Common myeloid progenitor, CD34-positive (primary cell): ENCODE data around the gene KRABD2.
A peak's percentile ranks its signal among the peaks of the same experiment; 100 is the strongest.
"Not testable (repeated sequence)": the region's sequence is repeated elsewhere in the genome, so short reads cannot be mapped to it uniquely, and the experiment has no call there.

Source experiments
- CTCF ChIA-PET: fragments of 350-600 bp; sonication (Branson Sonifier 250); formaldehyde crosslinking; loops from one replicate; lab custom pipeline; 2021; ENCODE audit warnings: antibody characterized with exemption; lab: Charles Lee
- POLR2A ChIA-PET: fragments of 350-600 bp; sonication (Branson Sonifier 250); formaldehyde crosslinking; loops from one replicate; lab custom pipeline; 2021; ENCODE audit warnings: antibody characterized with exemption; lab: Charles Lee
- DNase-seq, 3 donors: peaks; one replicate each; pipeline versions ENCODE4 v3.0.0 to v3.0.0-alpha.2; 2013
- H3K27ac ChIP-seq, 2 experiments: 1 replicate in 1 of 2; 2 replicates in 1 of 2; pipeline ENCODE4 v1.7.0; 2013; ENCODE audit warnings: inconsistent platforms in 2 of 2, low read length in 2 of 2, mild to moderate bottlenecking in 2 of 2, low read depth in 1 of 2, moderate library complexity in 1 of 2; ENCODE audit not compliant: severe bottlenecking in 2 of 2, insufficient read depth in 1 of 2, poor library complexity in 1 of 2
- H3K27me3 ChIP-seq, 5 experiments: replicated peaks in 2 of 5; 1 replicate in 3 of 5; 2 replicates in 2 of 5; pipeline versions ENCODE4 v1.6.1 to v1.7.0; 2013; ENCODE audit warnings: low read length in 4 of 5, mild to moderate bottlenecking in 2 of 5, moderate library complexity in 2 of 5, inconsistent platforms in 1 of 5; ENCODE audit not compliant: insufficient read depth in 5 of 5, control insufficient read depth in 4 of 5
- H3K36me3 ChIP-seq, 4 experiments: 1 replicate in 2 of 4; 2 replicates in 2 of 4; pipeline versions ENCODE4 v1.6.1 to v1.7.0; 2013; ENCODE audit warnings: low read length in 3 of 4, control low read depth in 1 of 4, mild to moderate bottlenecking in 1 of 4; ENCODE audit not compliant: control insufficient read depth in 4 of 4, insufficient read depth in 4 of 4
- H3K4me1 ChIP-seq, 4 experiments: 1 replicate in 3 of 4; 2 replicates in 1 of 4; pipeline versions ENCODE4 v1.6.1 to v1.7.1; 2013; ENCODE audit warnings: low read length in 3 of 4, mild to moderate bottlenecking in 3 of 4, control low read depth in 1 of 4, inconsistent platforms in 1 of 4, moderate library complexity in 1 of 4; ENCODE audit not compliant: control insufficient read depth in 4 of 4, insufficient read depth in 4 of 4; ENCODE audit errors: control extremely low read depth in 1 of 4
- H3K4me3 ChIP-seq, 7 experiments: 1 replicate in 4 of 7; 2 replicates in 3 of 7; pipeline versions ENCODE4 v1.5.1 to v1.7.0; 2013; ENCODE audit warnings: mild to moderate bottlenecking in 7 of 7, low read length in 6 of 7, moderate library complexity in 6 of 7, inconsistent platforms in 2 of 7, low read depth in 2 of 7, control low read depth in 1 of 7; ENCODE audit not compliant: insufficient read depth in 4 of 7, control insufficient read depth in 1 of 7; ENCODE audit errors: extremely low read depth in 1 of 7
- H3K9me3 ChIP-seq, 5 experiments: 1 replicate in 4 of 5; 2 replicates in 1 of 5; pipeline versions ENCODE4 v1.6.1 to v1.7.1; 2013; ENCODE audit warnings: low read length in 4 of 5, mild to moderate bottlenecking in 2 of 5, inconsistent platforms in 1 of 5, low read depth in 1 of 5, moderate library complexity in 1 of 5; ENCODE audit not compliant: control insufficient read depth in 4 of 5, insufficient read depth in 2 of 5; ENCODE audit errors: control extremely low read depth in 1 of 5
- WGBS: methylation state at CpG from one replicate; pipeline ENCODE4 v1.1.5; 2013; ENCODE audit not compliant: insufficient coverage; 5-methylcytosine and 5-hydroxymethylcytosine counted together

KRABD2 gene

GRCh38 chr17:8384801-8385378 lies 8.4 kb upstream of the KRABD2 start:
- Histone ChIP-seq H3K4me3 (no peak overlapping the region), H3K36me3 (peaks cover 2 to 21% (median 13%) of the 10 kb centered on the region in 4 experiments), H3K27me3 (no peaks in the 10 kb centered on the region), H3K9me3 (no peaks in the 10 kb centered on the region), H3K27ac (no peak overlapping the region), H3K4me1 (peaks cover 8 to 34% (median 28%) of the 10 kb centered on the region in 4 experiments)
- DNase-seq = no peak
- WGBS = 94% methylated on average over 10 of the region's 12 CpGs
- ChIA-PET CTCF (interaction anchor here (1.2 kb wide), 1 partner anchor 24 kb away, joined by 3 read pairs; no protein-coding TSS in a partner anchor), POLR2A (no interaction called here)

DNA sequence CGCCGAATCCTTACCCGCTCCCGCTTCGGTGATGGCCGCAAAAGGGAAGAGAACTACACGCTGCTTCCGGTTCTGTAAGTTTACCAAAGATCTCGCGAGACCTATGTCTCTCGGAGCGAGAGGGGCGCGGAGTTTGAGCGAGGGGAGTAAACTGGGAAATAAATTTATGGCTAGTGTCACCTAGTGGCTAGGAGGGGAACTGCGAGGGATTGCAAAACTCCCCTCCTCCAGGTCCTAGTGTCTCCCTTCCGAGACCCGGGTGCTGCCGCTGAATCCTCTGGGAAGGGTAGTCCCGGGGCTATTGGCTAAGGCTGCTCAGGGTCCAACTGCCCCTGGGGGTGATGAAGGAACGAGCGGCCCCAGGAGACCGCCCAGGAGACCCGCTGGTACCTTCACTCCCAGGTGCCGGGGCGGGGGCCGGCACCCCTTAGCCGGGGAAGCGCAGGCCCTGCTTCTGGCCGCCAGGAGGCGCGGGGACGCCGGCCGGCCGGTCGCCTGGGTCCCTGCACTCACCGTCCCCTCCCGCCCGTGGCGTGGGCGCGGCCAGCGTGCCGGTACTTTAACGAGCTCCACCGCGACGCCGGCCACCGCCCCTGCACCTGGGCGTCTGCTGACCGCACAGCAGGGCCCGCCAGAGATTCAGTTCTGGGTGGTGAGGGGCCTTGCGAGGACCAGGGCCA lies 6.8 kb upstream of the KRABD2 start, which contains the start of gene RPL26:
TSS of gene RPL26 (minus strand) at position 51 of the 680 bp plus-strand sequence. CDS start 883 bp downstream, outside the sequence.
- peaks cover 8 to 37% (median 30%) of the 10 kb centered on the region in 4 experiments for H3K4me1 ChIP-seq
- CTCF ChIA-PET = interaction anchor here (0.5 to 2.6 kb wide), 17 partner anchors 9 to 363 kb away, joined by 3 to 10 read pairs (median 3); partner anchors contain the start of genes ODF4 and RNF222
- 0% methylated on average over 50 of the region's 55 CpGs for WGBS

GRCh38 chr17:8382880-8383142 lies 6.3 kb upstream of the KRABD2 start:
- 0% methylated on average over 15 of the region's 15 CpGs for WGBS
- ChIA-PET CTCF (interaction anchor here (0.8 to 2.6 kb wide), 3 partner anchors 9 to 191 kb away, joined by 3 to 10 read pairs (median 4); no protein-coding TSS in a partner anchor), POLR2A (interaction anchor here (1.7 kb wide), 1 partner anchor 23 kb away, joined by 5 read pairs; no protein-coding TSS in a partner anchor)
- Histone ChIP-seq H3K36me3 (peaks cover 7 to 41% (median 30%) of the 10 kb centered on the region in 4 experiments), H3K9me3 (no peaks in the 10 kb centered on the region), H3K4me1 (peaks cover 8 to 37% (median 30%) of the 10 kb centered on the region in 4 experiments), H3K27me3 (no peaks in the 10 kb centered on the region), H3K27ac (peak overlapping the region; percentile 81 to 91), H3K4me3 (peak overlapping the region; percentile 84 to 99 (median 94))
- no peak for DNase-seq

More for the DNA sequence above, 6.8 kb upstream of the KRABD2 start, which contains the start of gene RPL26:
- Histone ChIP-seq H3K36me3 (peaks cover 7 to 37% (median 28%) of the 10 kb centered on the region in 4 experiments), H3K9me3 (no peaks in the 10 kb centered on the region), H3K27ac (peak within 1 kb of the TSS; percentile 81 to 91), H3K27me3 (no peaks in the 10 kb centered on the region), H3K4me3 (peak within 1 kb of the TSS; percentile 84 to 99 (median 94))
- POLR2A ChIA-PET = interaction anchor here (0.5 to 1.7 kb wide), 9 partner anchors 23 to 453 kb away, joined by 3 to 8 read pairs (median 4); partner anchors contain the start of gene NDEL1
- DNase-seq = peak; percentile 98 to 99 (median 98)

DNA sequence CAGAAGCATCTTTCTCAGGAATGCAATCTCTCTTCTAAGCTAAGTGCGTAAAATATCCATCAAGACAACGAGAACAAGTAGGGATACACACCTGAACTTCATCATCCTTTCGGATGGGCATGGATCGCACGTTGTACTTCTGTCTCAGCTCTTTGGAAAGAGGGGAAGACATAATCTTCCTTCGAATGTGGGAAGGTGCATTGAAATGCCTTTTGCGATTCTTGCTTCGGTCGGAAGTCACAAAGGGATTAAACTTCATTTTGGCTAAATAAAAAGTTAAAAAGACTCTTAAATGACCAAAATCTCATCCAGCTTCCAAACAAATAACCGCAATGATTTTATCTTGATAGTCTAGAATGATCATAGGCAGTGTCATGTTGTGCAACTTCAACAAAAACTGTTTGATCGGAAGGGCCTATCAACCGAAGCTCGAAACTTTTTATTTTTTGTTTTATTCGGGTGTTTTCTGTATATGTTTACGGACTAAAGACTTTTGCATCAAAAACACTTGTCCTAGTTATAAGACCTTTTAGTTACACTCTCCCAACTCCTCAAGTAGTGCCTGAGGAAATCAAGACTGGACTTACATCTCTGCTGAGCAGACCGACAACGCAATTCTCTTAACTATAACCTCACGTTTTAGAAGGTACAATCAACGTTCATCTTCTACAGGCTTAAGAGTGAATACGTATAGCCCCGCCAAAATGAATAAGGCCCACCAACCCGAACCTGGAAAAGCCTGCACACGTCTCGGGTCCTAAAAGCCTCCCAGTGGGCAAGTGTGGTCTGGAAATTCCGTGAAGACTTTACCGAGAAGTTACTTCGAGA lies 5.8 kb upstream of the KRABD2 start:
- Histone ChIP-seq H3K4me1 (peaks cover 8 to 37% (median 30%) of the 10 kb centered on the region in 4 experiments), H3K27me3 (no peaks in the 10 kb centered on the region), H3K9me3 (no peaks in the 10 kb centered on the region), H3K27ac (peak overlapping the region; percentile 81 to 91), H3K4me3 (peak overlapping the region; percentile 84 to 99 (median 94)), H3K36me3 (peaks cover 7 to 45% (median 35%) of the 10 kb centered on the region in 4 experiments)
- DNase-seq = peak in 1 of 3 donors; percentile 22
- ChIA-PET CTCF (interaction anchor here (0.8 to 2.6 kb wide), 4 partner anchors 10 to 190 kb away, joined by 3 to 10 read pairs (median 4); no protein-coding TSS in a partner anchor), POLR2A (interaction anchor here (1.7 kb wide), 1 partner anchor 24 kb away, joined by 5 read pairs; no protein-coding TSS in a partner anchor)
- WGBS = 35% methylated on average over 16 of the region's 27 CpGs

GRCh38 chr17:8380049-8380448 lies 3.5 kb upstream of the KRABD2 start:
- WGBS = 100% methylated on average over 1 of the region's 3 CpGs
- H3K36me3 ChIP-seq = peaks cover 7 to 52% (median 38%) of the 10 kb centered on the region in 4 experiments
- DNase-seq = no peak
- CTCF ChIA-PET = no interaction called here
- no peaks in the 10 kb centered on the region for H3K9me3 ChIP-seq
- peak overlapping the region in 1 of 2 experiments; percentile 44 for H3K27ac ChIP-seq
- peaks cover 8 to 55% (median 44%) of the 10 kb centered on the region in 4 experiments for H3K4me1 ChIP-seq
- H3K27me3 ChIP-seq = no peaks in the 10 kb centered on the region
- POLR2A ChIA-PET = no interaction called here
- no peak overlapping the region for H3K4me3 ChIP-seq

- H3K9me3 ChIP-seq, H3K27me3 ChIP-seq, DNase-seq, POLR2A ChIA-PET, H3K4me3 ChIP-seq, H3K27ac ChIP-seq, CTCF ChIA-PET: not testable (repeated sequence)
- H3K36me3 ChIP-seq = peaks cover 7 to 52% (median 38%) of the 10 kb centered on the region in 4 experiments
- peaks cover 8 to 45% (median 39%) of the 10 kb centered on the region in 4 experiments for H3K4me1 ChIP-seq
- WGBS = 100% methylated on average over 6 of the region's 8 CpGs
These were observed 1.6 kb upstream of the KRABD2 start for GRCh38 chr17:8378117-8378516.
